WTC11 (cell line): ENCODE results near the gene KNOP1. TPM values are rescaled to one million over a fixed set of nuclear protein-coding genes. Genes with fewer than 3 reads are reported as not detected.
A peak's percentile ranks its signal among the peaks of the same experiment; 100 is the strongest.

Experiments
- ATAC-seq: fragments of 200-7000 bp; cut with Tn5 transposase; 2 replicates; pipeline ENCODE4 v1.10.0; 2021; ENCODE audit warnings: mild to moderate bottlenecking, moderate library complexity
- CTCF ChIA-PET: fragments of 300-600 bp; sonication (Branson Sonifier 250); formaldehyde crosslinking; loops from one replicate; lab custom pipeline; 2021; ENCODE audit warnings: antibody characterized with exemption; lab: Charles Lee
- POLR2A ChIA-PET: fragments of 350-600 bp; sonication (Branson Sonifier 250); formaldehyde crosslinking; loops from one replicate; lab custom pipeline; 2021; ENCODE audit warnings: antibody characterized with exemption; lab: Charles Lee
- DNase-seq: peaks from one replicate; pipeline ENCODE4 v3.0.0; 2021; ENCODE audit warnings: low spot score
- H3K27ac Mint-ChIP-seq: 2 replicates; pipeline ENCODE4 v1.8.0; 2021; ENCODE audit warnings: mixed read lengths
- H3K27me3 Mint-ChIP-seq: 2 replicates; pipeline ENCODE4 v1.8.0; 2021; ENCODE audit warnings: low read depth, mild to moderate bottlenecking, moderate library complexity, mixed read lengths
- H3K36me3 Mint-ChIP-seq: 2 replicates; pipeline ENCODE4 v1.8.0; 2021; ENCODE audit warnings: mixed read lengths
- H3K4me1 Mint-ChIP-seq: 2 replicates; pipeline ENCODE4 v1.8.0; 2022; ENCODE audit warnings: mixed read lengths
- H3K4me3 Mint-ChIP-seq: 2 replicates; pipeline ENCODE4 v1.8.0; 2021; ENCODE audit warnings: mild to moderate bottlenecking, moderate library complexity, mixed read lengths
- H3K9me3 Mint-ChIP-seq: 2 replicates; pipeline ENCODE4 v1.8.0; 2021; ENCODE audit warnings: mixed read lengths
- ATF2 ChIP-seq: sonication (generic); formaldehyde crosslinking; IDR thresholded peaks from 2 replicates; pipeline ENCODE4 v1.8.1; 2022; ENCODE audit warnings: low read depth, missing genetic modification reagents, borderline replicate concordance
- CREM ChIP-seq: sonication (generic); formaldehyde crosslinking; IDR thresholded peaks from 2 replicates; pipeline ENCODE4 v1.8.1; 2022; ENCODE audit warnings: mild to moderate bottlenecking, missing genetic modification reagents, moderate library complexity
- E2F5 ChIP-seq: sonication (generic); formaldehyde crosslinking; IDR thresholded peaks from 2 replicates; pipeline ENCODE4 v1.8.1; 2022; ENCODE audit warnings: mild to moderate bottlenecking, moderate library complexity, missing genetic modification reagents
- ELF4 ChIP-seq: sonication (generic); formaldehyde crosslinking; IDR thresholded peaks from 2 replicates; pipeline ENCODE4 v1.8.1; 2022; ENCODE audit warnings: low read depth, mild to moderate bottlenecking, moderate library complexity, missing genetic modification reagents
- GABPB1 ChIP-seq: sonication (generic); formaldehyde crosslinking; IDR thresholded peaks from 2 replicates; pipeline ENCODE4 v1.8.1; 2023; ENCODE audit warnings: mild to moderate bottlenecking, missing genetic modification reagents
- MLX ChIP-seq: sonication (generic); formaldehyde crosslinking; IDR thresholded peaks from 2 replicates; pipeline ENCODE4 v1.8.1; 2023; ENCODE audit warnings: mild to moderate bottlenecking, missing genetic modification reagents, moderate library complexity
- MXD4 ChIP-seq: fragments of 250-450 bp; sonication (Bioruptor Pico); IDR thresholded peaks from 2 replicates; pipeline ENCODE4 v1.8.0; 2021; ENCODE audit warnings: mild to moderate bottlenecking, moderate library complexity, borderline replicate concordance
- NR3C1 ChIP-seq: sonication (generic); formaldehyde crosslinking; conservative IDR thresholded peaks from 2 replicates; pipeline ENCODE4 v1.8.1; 2023; ENCODE audit warnings: low read depth, mild to moderate bottlenecking, missing genetic modification reagents
- PRDM15 ChIP-seq: sonication (generic); formaldehyde crosslinking; IDR thresholded peaks from 2 replicates; pipeline ENCODE4 v1.8.0; 2022; ENCODE audit warnings: missing genetic modification reagents
- RORB ChIP-seq: fragments of 250-450 bp; sonication (Bioruptor Pico); IDR thresholded peaks from 2 replicates; pipeline ENCODE4 v1.9.0; 2021; ENCODE audit warnings: mild to moderate bottlenecking
- ZBTB43 ChIP-seq: sonication (generic); formaldehyde crosslinking; IDR thresholded peaks from 2 replicates; pipeline ENCODE4 v1.8.1; 2023; ENCODE audit warnings: mild to moderate bottlenecking, missing genetic modification reagents
- ZNF121 ChIP-seq: sonication (generic); formaldehyde crosslinking; IDR thresholded peaks from 2 replicates; pipeline ENCODE4 v1.8.0; 2023; ENCODE audit warnings: missing genetic modification reagents
- ZNF232 ChIP-seq: sonication (generic); formaldehyde crosslinking; IDR thresholded peaks from 2 replicates; pipeline ENCODE4 v1.8.0; 2022; ENCODE audit warnings: mild to moderate bottlenecking, missing genetic modification reagents
- ZNF423 ChIP-seq: fragments of 250-450 bp; sonication (Bioruptor Pico); IDR thresholded peaks from 2 replicates; pipeline ENCODE4 v2.1.2; 2022; ENCODE audit warnings: mild to moderate bottlenecking, moderate library complexity
- total RNA-seq: library from RNA; stranded (reverse); gene quantifications from 3 replicates; pipeline ENCODE4 v1.2.3, GENCODE V29; 2021

The KNOP1 gene
- total RNA-seq, 1 experiment from 2014 or later = 102 TPM

GRCh38 chr16:19737306-19738038 is 19.4 kb upstream of the KNOP1 start:
- no peaks in the 10 kb centered on the region for H3K27me3 Mint-ChIP-seq
- H3K36me3 Mint-ChIP-seq = peaks cover 9% of the 10 kb centered on the region
- DNase-seq (no peak), ATAC-seq (no peak)
- ChIA-PET CTCF (interaction anchor here (1.3 kb wide), 1 partner anchor 22 kb away, joined by 3 read pairs; no protein-coding TSS in a partner anchor), POLR2A (no interaction called here)
- H3K4me3 Mint-ChIP-seq = no peak overlapping the region
- peaks cover 14% of the 10 kb centered on the region for H3K4me1 Mint-ChIP-seq
- no peaks in the 10 kb centered on the region for H3K9me3 Mint-ChIP-seq
- no peak for TF ChIP-seq GABPB1
- no peak for TF ChIP-seq MXD4 (CRISPR knock-in tag)
- no peak for TF ChIP-seq RORB (CRISPR knock-in tag)
- no peak for TF ChIP-seq MLX (CRISPR knock-in tag)
- TF ChIP-seq CREM (CRISPR knock-in tag) = no peak
- no peak for TF ChIP-seq ZNF232
- no peak for TF ChIP-seq ATF2
- no peak for TF ChIP-seq ZNF423 (CRISPR knock-in tag)
- H3K27ac Mint-ChIP-seq = no peak overlapping the region

- peaks cover 14% of the 10 kb centered on the region for H3K4me1 Mint-ChIP-seq
- ATAC-seq (no peak), DNase-seq (no peak)
- TF ChIP-seq ATF2 = no peak
- no peak for TF ChIP-seq ZBTB43 (CRISPR knock-in tag)
- TF ChIP-seq NR3C1 (CRISPR knock-in tag) = no peak
- no peak for TF ChIP-seq E2F5 (CRISPR knock-in tag)
- TF ChIP-seq ZNF121 (CRISPR knock-in tag) = 0 out of 2 replicates have a peak, but pooled peaks have one; percentile 40
- no peak for TF ChIP-seq ELF4 (CRISPR knock-in tag)
- TF ChIP-seq PRDM15 = no peak
- H3K36me3 Mint-ChIP-seq = peaks cover 11% of the 10 kb centered on the region
- no peaks in the 10 kb centered on the region for H3K27me3 Mint-ChIP-seq
- H3K4me3 Mint-ChIP-seq = no peak overlapping the region
- POLR2A ChIA-PET = no interaction called here
- peak overlapping the region; percentile 10; the same call in 1 of the 2 replicates for H3K27ac Mint-ChIP-seq
- H3K9me3 Mint-ChIP-seq = no peaks in the 10 kb centered on the region
- CTCF ChIA-PET = no interaction called here
These were observed 17.2 kb upstream of the KNOP1 start for GRCh38 chr16:19735074-19735867.
